ENCODE results near the gene REXO4.

DNA sequence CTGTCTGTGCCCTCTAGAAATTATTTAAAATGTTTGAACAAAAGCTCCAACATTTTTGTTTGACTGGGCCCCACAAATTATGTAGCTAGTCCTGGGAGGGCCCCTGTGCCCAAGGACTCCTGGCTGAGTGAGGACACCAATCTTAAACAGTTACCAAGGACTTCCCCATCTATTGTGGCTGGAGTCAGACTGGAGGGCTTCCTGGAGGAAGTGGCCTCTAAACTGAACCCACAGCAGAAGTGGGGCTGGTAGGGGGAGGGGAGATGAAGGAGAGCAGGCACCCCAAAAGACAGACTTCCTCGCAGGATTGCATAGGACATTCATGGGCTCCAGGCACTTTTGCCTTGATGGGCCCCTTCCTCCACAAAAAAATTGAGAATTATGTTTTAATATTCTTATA lies 12.4 kb upstream of the REXO4 start:
- TF ChIP-seq, protein P1, sequence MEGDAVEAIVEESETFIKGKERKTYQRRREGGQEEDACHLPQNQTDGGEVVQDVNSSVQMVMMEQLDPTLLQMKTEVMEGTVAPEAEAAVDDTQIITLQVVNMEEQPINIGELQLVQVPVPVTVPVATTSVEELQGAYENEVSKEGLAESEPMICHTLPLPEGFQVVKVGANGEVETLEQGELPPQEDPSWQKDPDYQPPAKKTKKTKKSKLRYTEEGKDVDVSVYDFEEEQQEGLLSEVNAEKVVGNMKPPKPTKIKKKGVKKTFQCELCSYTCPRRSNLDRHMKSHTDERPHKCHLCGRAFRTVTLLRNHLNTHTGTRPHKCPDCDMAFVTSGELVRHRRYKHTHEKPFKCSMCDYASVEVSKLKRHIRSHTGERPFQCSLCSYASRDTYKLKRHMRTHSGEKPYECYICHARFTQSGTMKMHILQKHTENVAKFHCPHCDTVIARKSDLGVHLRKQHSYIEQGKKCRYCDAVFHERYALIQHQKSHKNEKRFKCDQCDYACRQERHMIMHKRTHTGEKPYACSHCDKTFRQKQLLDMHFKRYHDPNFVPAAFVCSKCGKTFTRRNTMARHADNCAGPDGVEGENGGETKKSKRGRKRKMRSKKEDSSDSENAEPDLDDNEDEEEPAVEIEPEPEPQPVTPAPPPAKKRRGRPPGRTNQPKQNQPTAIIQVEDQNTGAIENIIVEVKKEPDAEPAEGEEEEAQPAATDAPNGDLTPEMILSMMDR (IDR thresholded peaks at IDR 0.05): no peak
- TF ChIP-seq POLR2A (IDR thresholded peaks at IDR 0.05) (no peak), POLR2AphosphoS5 (IDR thresholded peaks at IDR 0.05) (no peak), EP300 (IDR thresholded peaks at IDR 0.05) (no peak)

Measured in sigmoid colon (tissue), 4 donors.